GM19324 (cell line): ENCODE data around the gene CYP19A1.

Experiments used
- ATAC-seq: cut with Tn5 transposase; IDR thresholded peaks from one replicate; pipeline ENCODE4 v1.9.1; 2021; ENCODE audit warnings: mild to moderate bottlenecking, moderate library complexity; ENCODE audit not compliant: unreplicated experiment, low FRiP score

Gene CYP19A1

GRCh38 chr15:51328926-51329325, 9.5 kb downstream of the CYP19A1 start:
- no peak for ATAC-seq

- no peak for ATAC-seq
Measured at GRCh38 chr15:51327081-51327480, 11.3 kb downstream of the CYP19A1 start.

DNA sequence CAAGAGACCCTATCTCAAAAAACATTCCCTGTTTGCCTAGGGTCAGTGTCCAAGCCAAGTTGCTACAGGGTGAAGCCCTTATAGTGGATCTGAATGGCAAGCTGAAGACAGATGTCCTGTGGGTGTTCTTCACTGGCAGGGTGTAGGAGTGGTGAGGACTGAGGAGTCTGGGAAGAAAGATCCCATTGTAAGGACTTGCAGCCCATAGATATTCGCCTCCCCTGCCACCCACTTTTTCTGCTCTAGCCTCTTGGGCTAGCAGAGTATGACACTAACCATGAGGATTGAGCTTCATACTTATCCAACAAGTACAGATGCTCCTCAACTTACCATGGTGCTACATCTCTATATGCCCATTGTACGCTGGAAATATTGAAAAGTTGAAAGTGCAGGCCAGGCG, 13.2 kb downstream of the CYP19A1 start:
- ATAC-seq = no peak

GRCh38 chr15:51323749-51324148, 14.6 kb downstream of the CYP19A1 start:
- no peak for ATAC-seq

DNA sequence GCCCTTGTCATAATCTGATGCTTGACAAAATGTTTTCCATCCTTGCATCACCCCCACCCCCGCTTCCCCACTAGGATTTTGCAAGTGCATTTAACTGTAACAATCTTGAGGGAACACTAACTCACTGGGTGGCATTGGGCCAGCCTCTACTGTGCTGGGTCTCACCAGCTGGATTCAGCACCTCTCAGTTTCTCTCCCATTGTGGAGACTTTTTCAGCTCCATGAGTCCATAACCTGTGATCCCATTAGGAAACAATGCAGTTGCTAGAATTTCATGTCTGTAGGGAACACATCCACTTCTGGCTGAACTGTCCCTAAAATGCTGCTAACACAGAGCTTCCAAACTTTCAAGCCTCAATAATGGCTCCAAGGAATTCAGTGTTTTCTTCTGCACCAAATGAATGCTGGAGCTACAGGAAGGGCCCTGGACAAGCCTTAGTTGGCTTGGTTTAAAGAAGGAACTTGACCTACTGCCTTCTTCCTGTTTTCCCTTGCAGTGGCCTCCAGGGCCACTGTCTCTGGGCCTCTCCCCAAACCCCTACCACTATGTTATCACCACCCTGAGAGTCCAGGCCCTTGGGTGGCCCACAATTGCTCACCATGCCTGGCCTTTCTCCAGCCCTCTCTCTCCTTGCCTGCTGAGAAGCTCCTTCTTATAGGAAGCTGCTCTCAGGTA, 15.6 kb downstream of the CYP19A1 start:
- no peak for ATAC-seq

DNA sequence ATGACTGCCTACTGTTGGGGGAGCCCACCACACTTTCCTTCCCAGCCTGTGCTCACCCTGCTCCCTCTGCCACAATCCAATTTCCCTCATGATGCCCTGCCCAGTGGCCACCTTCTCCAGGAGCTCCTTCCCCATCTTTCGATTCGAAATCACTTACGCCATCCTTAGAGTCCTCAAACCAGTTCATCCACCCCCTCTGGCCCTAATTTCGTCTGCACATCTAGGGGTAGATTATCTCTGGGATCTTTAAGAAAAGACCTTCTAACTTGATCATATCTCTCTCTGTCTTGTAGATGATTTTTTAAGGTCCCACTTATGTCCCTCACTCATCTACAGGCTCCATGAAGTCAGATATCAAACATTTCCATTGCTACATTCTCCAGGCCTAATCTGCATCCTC, 17.1 kb downstream of the CYP19A1 start:
- ATAC-seq = no peak

GRCh38 chr15:51320843-51321242, 17.6 kb downstream of the CYP19A1 start:
- no peak for ATAC-seq

DNA sequence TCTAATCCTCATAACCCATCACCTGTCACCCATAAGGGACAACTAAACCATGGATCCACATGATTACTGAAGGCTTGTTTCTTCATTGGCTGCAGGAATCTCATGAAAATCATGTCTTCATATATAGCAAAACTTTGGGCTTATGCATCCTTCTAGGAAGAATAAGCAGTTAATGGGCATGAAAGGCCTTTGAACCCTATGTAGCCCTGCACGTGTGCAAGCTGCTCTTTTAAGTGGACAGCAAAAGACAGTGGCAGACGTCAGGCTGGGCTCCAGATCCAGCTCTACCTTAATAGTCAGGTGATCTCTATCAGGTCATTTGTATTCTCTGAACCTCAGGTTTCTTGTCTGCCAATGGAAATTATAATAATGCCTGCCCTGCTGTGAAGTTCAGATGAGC, 18.9 kb downstream of the CYP19A1 start:
- ATAC-seq = no peak

GRCh38 chr15:51318382-51319150, 19.8 kb downstream of the CYP19A1 start:
- ATAC-seq = no peak

GRCh38 chr15:51316636-51317035, 21.8 kb downstream of the CYP19A1 start:
- ATAC-seq = no peak

GRCh38 chr15:51315726-51316125, 22.7 kb downstream of the CYP19A1 start:
- ATAC-seq = no peak

- ATAC-seq = no peak
Measured at GRCh38 chr15:51314391-51315337, 23.7 kb downstream of the CYP19A1 start.

GRCh38 chr15:51313644-51314280, 24.6 kb downstream of the CYP19A1 start:
- ATAC-seq = no peak

- no peak for ATAC-seq
Measured at GRCh38 chr15:51313074-51313393, 25.4 kb downstream of the CYP19A1 start.

- ATAC-seq = no peak
Measured at GRCh38 chr15:51312166-51313073, 26.0 kb downstream of the CYP19A1 start.

DNA sequence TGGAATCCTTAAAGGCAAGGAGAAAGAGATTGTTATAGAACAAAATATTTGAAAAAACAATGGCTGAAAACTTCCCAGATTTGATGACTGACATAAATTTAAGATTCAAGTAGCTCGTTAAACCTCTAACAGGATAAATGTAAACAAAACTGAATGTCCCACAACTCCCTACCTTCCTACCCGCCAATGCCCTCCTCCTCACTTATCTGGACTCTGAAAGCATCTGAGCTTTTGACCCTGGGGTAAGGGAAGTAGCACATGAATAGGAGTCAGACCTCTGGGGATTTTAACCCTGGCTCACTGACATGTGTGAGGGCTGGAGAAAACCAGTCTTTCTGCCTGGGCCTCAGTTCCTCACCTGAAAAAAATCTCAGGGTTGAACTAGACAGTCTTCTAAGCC, 26.9 kb downstream of the CYP19A1 start:
- ATAC-seq = no peak

- no peak for ATAC-seq
Measured at GRCh38 chr15:51310064-51310463, 28.3 kb downstream of the CYP19A1 start.

- ATAC-seq = no peak
Measured at GRCh38 chr15:51307811-51308210, 30.6 kb downstream of the CYP19A1 start.

DNA sequence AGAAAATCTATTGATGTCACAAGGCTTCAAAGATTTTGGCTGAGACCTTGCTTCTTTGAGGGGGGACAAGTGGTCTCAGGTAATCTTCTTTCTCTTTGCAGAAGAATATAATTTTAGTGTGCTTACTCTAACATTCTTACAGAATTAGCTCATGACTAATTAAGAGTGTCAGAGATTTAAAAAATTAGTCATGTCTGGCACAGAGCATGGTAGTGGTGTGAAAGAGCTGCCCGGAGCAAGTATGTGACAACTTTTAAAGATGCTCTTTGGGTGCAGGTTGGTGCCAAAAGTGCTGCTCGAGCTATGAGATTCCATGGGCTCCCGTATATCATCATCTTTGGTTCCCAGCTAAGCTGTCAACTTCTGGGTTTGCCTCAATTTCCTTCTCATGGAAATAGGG, 31.1 kb downstream of the CYP19A1 start:
- no peak for ATAC-seq
